ENCODE measurements around the gene TMEM260.

The TMEM260 gene

DNA sequence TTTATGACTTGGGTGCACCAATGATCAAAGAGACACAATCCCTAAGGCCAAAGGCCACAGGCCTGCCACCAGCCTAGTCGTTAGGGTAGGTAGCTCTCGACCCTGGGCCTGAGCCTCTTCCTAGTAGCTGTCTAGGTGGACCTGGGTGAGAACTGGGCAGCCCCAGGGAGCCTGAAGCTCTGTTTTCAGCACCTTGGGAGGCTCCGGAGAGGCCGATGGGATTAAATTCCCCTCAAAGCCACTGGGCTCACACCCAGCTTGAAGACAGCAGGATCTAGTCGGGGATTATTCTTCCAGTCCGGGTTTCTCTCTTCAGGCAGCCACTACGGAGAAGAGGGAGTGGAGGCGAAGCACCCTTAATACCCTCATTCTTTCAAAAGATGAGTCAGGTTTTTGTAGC, 79.8 kb downstream of the TMEM260 start:
- ATAC-seq, result peak; percentile 30; the same call in 1 of the 3 replicates
- TF ChIP-seq ZFP3 (CRISPR knock-in tag; IDR thresholded peaks at IDR 0.05), result no peak
- TF ChIP-seq ARNTL (CRISPR knock-in tag; IDR thresholded peaks at IDR 0.05; ENCODE audit: borderline replicate concordance, low read depth), result no peak
- TF ChIP-seq ZNF565 (CRISPR knock-in tag; conservative IDR thresholded peaks at IDR 0.05; ENCODE audit: low read depth), result no peak
- TF ChIP-seq, protein P1, sequence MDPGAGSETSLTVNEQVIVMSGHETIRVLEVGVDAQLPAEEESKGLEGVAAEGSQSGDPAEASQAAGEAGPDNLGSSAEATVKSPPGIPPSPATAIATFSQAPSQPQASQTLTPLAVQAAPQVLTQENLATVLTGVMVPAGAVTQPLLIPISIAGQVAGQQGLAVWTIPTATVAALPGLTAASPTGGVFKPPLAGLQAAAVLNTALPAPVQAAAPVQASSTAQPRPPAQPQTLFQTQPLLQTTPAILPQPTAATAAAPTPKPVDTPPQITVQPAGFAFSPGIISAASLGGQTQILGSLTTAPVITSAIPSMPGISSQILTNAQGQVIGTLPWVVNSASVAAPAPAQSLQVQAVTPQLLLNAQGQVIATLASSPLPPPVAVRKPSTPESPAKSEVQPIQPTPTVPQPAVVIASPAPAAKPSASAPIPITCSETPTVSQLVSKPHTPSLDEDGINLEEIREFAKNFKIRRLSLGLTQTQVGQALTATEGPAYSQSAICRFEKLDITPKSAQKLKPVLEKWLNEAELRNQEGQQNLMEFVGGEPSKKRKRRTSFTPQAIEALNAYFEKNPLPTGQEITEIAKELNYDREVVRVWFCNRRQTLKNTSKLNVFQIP (CRISPR knock-in tag; IDR thresholded peaks at IDR 0.05; ENCODE audit: borderline replicate concordance, low read depth), result no peak
- TF ChIP-seq, protein P2, sequence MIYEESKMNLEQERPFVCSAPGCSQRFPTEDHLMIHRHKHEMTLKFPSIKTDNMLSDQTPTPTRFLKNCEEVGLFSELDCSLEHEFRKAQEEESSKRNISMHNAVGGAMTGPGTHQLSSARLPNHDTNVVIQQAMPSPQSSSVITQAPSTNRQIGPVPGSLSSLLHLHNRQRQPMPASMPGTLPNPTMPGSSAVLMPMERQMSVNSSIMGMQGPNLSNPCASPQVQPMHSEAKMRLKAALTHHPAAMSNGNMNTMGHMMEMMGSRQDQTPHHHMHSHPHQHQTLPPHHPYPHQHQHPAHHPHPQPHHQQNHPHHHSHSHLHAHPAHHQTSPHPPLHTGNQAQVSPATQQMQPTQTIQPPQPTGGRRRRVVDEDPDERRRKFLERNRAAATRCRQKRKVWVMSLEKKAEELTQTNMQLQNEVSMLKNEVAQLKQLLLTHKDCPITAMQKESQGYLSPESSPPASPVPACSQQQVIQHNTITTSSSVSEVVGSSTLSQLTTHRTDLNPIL (CRISPR knock-in tag; IDR thresholded peaks at IDR 0.05; ENCODE audit: low read depth), result no peak
- no peak for TF ChIP-seq OSR1 (CRISPR knock-in tag; IDR thresholded peaks at IDR 0.05)
- TF ChIP-seq TOX (CRISPR knock-in tag; IDR thresholded peaks at IDR 0.05; ENCODE audit: borderline replicate concordance), result no peak
- no peak for TF ChIP-seq ZFP30 (CRISPR knock-in tag; IDR thresholded peaks at IDR 0.05)
- no peak for TF ChIP-seq ZNF8 (CRISPR knock-in tag; IDR thresholded peaks at IDR 0.05)
- TF ChIP-seq, protein P3, sequence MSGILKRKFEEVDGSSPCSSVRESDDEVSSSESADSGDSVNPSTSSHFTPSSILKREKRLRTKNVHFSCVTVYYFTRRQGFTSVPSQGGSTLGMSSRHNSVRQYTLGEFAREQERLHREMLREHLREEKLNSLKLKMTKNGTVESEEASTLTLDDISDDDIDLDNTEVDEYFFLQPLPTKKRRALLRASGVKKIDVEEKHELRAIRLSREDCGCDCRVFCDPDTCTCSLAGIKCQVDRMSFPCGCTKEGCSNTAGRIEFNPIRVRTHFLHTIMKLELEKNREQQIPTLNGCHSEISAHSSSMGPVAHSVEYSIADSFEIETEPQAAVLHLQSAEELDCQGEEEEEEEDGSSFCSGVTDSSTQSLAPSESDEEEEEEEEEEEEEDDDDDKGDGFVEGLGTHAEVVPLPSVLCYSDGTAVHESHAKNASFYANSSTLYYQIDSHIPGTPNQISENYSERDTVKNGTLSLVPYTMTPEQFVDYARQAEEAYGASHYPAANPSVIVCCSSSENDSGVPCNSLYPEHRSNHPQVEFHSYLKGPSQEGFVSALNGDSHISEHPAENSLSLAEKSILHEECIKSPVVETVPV (CRISPR knock-in tag; IDR thresholded peaks at IDR 0.05), result no peak
- TF ChIP-seq BACH2 (CRISPR knock-in tag; IDR thresholded peaks at IDR 0.05; ENCODE audit: borderline replicate concordance), result no peak
- TF ChIP-seq ZNF70 (CRISPR knock-in tag; IDR thresholded peaks at IDR 0.05), result no peak

DNA sequence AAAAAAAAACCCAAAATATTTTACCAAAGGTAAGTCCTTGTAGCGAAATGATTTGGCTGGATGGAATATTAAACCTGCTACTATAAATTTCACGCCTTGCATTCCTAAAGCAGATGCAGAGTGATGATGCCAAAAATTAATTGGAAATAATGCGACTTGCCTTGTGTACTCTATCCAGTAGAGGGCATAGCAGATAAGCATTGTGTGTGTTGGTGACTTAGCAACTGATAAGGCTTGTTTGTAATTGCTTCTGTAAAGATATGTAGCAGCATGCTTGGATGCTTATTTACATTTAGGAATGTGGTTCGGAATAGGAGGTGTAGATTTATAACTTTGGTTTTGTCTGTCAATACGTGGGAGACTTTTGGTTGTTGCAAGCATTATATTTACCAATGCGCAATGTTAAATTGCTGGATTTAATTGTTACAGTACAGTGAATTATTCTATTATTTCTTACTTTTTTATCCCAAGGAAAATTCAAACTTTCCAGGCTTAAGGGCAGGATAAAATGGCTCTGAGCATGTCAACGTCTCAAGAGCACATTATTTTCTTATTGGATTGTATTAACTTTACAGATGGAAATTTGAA, 80.5 kb downstream of the TMEM260 start:
- TF ChIP-seq ZNF70 (CRISPR knock-in tag; IDR thresholded peaks at IDR 0.05), result no peak
- no peak for TF ChIP-seq ZC3H10 (CRISPR knock-in tag; IDR thresholded peaks at IDR 0.05)
- TF ChIP-seq, protein P4, sequence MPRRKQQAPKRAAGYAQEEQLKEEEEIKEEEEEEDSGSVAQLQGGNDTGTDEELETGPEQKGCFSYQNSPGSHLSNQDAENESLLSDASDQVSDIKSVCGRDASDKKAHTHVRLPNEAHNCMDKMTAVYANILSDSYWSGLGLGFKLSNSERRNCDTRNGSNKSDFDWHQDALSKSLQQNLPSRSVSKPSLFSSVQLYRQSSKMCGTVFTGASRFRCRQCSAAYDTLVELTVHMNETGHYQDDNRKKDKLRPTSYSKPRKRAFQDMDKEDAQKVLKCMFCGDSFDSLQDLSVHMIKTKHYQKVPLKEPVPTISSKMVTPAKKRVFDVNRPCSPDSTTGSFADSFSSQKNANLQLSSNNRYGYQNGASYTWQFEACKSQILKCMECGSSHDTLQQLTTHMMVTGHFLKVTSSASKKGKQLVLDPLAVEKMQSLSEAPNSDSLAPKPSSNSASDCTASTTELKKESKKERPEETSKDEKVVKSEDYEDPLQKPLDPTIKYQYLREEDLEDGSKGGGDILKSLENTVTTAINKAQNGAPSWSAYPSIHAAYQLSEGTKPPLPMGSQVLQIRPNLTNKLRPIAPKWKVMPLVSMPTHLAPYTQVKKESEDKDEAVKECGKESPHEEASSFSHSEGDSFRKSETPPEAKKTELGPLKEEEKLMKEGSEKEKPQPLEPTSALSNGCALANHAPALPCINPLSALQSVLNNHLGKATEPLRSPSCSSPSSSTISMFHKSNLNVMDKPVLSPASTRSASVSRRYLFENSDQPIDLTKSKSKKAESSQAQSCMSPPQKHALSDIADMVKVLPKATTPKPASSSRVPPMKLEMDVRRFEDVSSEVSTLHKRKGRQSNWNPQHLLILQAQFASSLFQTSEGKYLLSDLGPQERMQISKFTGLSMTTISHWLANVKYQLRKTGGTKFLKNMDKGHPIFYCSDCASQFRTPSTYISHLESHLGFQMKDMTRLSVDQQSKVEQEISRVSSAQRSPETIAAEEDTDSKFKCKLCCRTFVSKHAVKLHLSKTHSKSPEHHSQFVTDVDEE (CRISPR knock-in tag; IDR thresholded peaks at IDR 0.05), result no peak
- no peak for TF ChIP-seq ARNTL (CRISPR knock-in tag; IDR thresholded peaks at IDR 0.05; ENCODE audit: borderline replicate concordance, low read depth)
- TF ChIP-seq RARB (CRISPR knock-in tag; IDR thresholded peaks at IDR 0.05), result no peak
- TF ChIP-seq, protein P1 (CRISPR knock-in tag; IDR thresholded peaks at IDR 0.05; ENCODE audit: borderline replicate concordance, low read depth), result no peak
- TF ChIP-seq ZFP3 (CRISPR knock-in tag; IDR thresholded peaks at IDR 0.05), result no peak
- TF ChIP-seq TOX (CRISPR knock-in tag; IDR thresholded peaks at IDR 0.05; ENCODE audit: borderline replicate concordance), result no peak
- no peak for TF ChIP-seq TCF4 (CRISPR knock-in tag; IDR thresholded peaks at IDR 0.05; ENCODE audit: borderline replicate concordance)
- no peak for TF ChIP-seq SNAI2 (CRISPR knock-in tag; IDR thresholded peaks at IDR 0.05)
- ATAC-seq, result peak; percentile 87

DNA sequence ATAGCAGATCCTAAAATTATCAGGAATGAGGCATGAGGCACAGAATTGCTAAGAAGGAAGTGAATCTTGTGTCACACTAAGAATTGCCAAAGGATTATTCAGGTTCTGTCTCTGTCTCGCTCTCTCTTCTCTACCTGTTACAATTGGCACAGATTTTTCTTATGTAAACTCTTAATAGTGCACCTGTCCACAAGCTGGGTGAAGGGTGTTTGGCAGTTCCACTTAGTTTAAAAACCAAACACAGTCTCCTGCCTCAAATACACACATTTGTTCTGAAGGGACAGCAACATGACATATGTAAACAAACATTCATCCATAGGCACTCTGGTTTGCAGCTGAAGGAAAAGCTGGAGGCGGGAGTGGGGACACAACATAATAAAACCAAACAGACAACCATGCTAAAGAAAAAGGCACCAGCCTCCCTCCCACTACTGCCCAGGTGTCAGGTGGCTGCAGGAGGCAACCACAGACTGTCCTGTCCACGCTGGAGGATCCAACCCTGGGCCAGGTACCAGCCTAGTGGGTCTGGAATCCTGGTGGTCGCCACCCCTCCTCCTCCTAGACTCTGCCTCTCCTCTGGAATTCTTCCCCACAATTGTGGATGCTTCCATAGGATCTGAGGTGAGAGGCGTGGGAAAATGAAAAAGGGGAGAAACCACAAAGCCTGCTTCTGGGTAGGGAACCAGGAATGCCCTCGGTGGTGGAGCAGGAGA, 81.2 kb downstream of the TMEM260 start:
- no peak for ATAC-seq
- TF ChIP-seq ZNF565 (CRISPR knock-in tag; conservative IDR thresholded peaks at IDR 0.05; ENCODE audit: low read depth) (no peak), CSDC2 (CRISPR knock-in tag; IDR thresholded peaks at IDR 0.05) (no peak), GLIS3 (CRISPR knock-in tag; IDR thresholded peaks at IDR 0.05) (no peak), ZC3H10 (CRISPR knock-in tag; IDR thresholded peaks at IDR 0.05) (no peak), ZFP30 (CRISPR knock-in tag; IDR thresholded peaks at IDR 0.05) (no peak), ZFP3 (CRISPR knock-in tag; IDR thresholded peaks at IDR 0.05) (no peak), RARB (CRISPR knock-in tag; IDR thresholded peaks at IDR 0.05) (no peak)
- TF ChIP-seq, protein P2 (CRISPR knock-in tag; IDR thresholded peaks at IDR 0.05; ENCODE audit: low read depth), result no peak

Measured in SK-N-SH treated with all-trans-retinoic acid at 6 μM for 48 hours (cell line).